GM18498 (cell line): ENCODE results near the gene FAM184B.
A peak's percentile ranks its signal among the peaks of the same experiment; 100 is the strongest.

Source experiments
- ATAC-seq: cut with Tn5 transposase; IDR thresholded peaks from one replicate; pipeline ENCODE4 v1.9.1; 2021; ENCODE audit warnings: mild to moderate bottlenecking, moderate library complexity; ENCODE audit not compliant: unreplicated experiment

The FAM184B gene

DNA sequence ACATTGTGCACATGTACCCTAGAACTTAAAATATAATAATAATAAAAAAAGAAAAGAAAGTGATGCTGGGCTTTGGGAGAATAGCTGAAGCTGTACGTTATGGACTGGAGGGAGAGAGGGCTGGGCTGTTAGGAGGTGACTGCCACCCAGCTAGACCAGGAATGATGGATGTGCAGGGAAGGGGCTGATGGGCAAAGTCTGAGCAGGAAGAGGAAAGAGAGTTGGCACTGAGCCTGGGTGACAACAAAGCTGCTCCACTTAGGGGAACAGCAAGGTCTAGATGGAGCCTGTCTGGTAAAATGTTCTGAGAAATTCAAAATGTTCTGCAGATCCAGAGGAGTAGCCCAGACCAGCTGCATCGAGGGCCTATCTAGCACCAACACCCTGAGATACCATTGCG lies 134.7 kb downstream of the FAM184B start:
- ATAC-seq = no peak

DNA sequence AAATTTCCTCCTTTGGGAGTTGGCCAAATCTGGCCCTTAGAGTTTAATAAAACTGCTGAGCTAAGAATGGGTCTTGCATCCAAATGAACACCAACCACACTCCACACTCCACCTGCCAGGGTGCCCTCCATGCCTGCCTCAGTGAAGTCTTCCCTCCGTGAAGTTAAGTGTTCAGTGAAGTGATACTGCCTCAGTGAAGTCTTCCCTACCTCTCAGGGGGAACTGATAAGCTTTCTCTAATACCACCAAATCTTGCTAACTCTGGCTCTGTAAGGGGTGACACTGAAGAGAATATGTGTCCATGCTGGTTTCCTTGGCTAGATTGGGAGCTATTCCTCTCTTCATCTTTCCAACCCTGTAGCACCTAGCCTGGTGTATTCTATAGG lies 139.0 kb downstream of the FAM184B start:
- ATAC-seq = no peak

DNA sequence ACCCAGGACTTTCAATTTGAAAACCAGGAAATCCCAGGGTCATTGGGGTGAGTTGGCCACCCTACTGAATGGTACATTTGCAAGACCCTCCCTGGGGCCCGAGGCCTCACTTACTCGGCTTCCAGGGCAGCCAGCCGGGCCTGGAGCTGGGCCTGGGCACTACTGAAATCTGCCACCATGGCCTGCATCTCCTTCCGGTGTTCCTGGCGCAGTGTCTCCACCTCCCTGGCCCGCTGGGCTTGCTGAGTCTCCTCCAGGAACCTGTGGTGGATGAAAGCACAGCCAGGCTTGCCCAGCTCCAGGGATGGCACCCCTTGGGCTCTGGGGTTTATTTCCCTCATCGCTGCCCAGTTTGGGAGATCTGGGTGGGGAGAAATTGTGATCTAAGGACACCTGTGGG lies 142.3 kb downstream of the FAM184B start:
- no peak for ATAC-seq

DNA sequence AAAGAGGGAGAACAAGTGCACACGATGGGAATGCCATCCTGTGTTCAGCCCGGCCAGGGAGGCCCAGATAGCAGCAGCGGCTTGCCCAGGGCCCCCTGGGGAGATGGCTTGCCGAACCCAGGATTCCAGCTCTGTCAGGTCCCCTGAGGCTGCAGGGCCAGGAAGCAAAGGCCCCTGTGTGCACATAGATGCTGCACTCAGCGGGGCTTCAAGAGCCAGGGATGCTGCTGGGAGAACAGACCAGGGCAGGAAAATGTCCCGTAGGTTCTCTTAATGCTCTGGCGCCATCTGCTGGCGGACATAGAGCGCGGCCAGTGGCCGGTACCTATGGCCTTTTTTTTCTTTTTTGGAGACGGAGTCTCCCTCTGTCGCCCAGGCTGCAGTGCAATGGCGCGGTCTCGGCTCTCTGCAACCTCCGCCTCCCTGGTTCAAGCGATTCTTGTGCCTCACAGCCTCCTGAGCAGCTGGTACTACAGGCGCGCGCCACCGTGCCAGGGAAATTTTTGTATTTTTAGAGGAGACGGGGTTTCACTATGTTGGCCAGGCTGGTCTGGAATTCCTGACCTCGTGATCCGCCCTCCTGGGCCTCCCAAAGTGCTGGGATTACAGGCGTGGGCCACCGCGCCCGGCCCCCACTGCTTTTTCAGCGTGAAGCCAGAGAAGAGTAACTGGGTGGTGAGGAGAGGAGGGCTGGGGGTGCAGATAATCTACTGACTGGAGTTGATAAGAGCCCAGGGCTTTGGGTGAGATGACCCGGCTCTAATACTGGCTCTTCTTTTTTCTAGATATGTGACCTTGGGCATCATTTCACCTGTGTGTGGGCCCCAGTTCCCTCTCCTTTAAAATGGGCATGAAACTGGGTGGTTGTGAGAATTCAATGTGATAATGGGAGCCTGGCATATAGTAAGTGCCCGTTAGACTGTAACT lies 144.5 kb downstream of the FAM184B start:
- peak; percentile 88 for ATAC-seq

DNA sequence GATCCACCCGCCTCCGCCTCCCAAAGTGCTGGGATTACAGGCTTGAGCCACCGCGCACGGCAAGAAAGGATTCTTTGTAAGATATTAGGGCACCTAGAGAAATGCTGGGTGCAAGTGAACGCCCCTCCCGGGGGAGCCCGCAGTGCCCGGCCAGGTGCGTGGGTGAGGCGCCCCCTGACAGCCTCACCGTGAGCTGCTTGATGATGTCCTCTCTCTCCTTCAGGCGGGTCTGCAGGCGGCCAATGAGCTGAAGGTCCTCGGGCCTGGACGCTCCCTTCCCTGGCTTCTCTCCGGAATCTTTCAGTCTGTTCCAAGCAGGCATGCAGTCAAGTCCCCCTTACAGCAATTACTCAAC lies 145.1 kb downstream of the FAM184B start:
- ATAC-seq = peak; percentile 12

DNA sequence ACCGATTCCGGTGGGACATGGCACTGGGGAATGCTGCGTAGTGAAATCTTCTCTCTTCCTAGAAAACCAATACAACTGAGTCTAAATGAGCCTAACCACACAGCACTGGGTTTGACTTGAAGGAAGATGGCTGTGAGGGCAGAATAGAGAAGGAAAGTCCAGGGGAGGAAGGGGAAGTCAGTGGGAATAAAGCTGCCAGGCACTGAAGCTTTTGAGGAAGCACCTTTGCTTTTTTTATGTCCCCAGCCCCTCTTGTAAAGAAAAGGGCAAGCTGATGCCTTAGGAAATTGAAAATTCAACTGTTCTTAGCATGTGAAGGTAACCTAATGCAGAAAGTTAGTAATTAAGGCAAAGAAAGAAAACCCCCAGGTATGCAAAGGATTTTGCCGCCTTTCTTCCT lies 146.4 kb downstream of the FAM184B start:
- ATAC-seq = no peak

DNA sequence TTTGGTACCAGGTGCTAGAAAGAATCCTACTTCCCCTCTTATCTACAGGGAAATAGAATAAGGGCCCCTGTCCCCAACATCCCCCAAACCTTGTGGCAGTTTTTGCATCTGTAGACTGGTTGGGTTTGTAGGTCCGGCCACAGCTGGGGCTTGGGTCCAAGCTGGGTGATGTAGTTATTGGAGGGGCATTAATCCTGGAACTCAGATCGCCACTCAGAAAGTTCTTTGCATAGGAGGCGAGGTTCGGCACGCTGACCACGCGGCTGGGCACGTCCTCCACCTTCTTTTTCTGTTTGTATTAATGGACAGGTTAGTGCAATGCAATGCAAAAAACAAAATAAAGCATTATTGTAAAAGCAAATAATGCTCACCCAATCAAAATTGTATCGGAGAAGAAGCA lies 147.8 kb downstream of the FAM184B start:
- no peak for ATAC-seq

DNA sequence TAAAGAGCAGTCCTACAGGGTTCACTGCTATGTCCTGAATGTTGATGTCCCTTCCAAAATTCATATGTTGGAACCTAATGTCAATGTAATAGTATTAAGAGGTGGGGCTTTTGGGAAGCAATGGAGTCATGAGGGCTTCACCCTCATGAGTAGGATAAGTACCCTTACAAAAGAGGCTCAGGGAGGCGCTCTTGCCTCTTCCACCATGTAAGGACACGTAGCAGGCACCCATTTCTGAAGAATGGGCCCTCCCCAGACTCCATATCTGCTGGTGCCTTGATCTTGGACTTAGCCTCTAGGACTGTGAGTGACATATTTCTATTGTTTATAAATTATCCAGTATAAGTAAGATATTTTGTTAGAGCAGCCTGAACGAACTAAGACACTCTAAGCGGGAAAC lies 151.2 kb downstream of the FAM184B start:
- no peak for ATAC-seq

DNA sequence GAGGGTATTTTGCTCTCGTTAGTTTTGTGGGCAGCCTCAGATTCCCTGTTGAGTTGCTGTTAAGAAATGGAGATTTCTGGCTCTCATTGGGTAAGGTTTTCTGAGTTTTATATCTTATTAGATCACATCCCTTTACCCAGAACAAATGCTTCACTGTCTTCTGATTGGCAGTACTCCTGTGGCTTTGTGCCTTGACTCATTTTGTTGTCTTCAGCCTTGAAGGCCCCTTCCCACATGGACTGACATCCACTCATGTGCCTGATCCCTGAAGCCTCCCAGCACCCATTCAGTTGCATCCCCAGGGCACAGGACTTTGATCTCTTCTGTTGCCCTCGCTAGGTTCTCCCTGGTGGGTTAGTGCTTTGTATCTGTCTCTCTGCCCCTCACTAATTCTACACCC lies 156.6 kb downstream of the FAM184B start:
- no peak for ATAC-seq

DNA sequence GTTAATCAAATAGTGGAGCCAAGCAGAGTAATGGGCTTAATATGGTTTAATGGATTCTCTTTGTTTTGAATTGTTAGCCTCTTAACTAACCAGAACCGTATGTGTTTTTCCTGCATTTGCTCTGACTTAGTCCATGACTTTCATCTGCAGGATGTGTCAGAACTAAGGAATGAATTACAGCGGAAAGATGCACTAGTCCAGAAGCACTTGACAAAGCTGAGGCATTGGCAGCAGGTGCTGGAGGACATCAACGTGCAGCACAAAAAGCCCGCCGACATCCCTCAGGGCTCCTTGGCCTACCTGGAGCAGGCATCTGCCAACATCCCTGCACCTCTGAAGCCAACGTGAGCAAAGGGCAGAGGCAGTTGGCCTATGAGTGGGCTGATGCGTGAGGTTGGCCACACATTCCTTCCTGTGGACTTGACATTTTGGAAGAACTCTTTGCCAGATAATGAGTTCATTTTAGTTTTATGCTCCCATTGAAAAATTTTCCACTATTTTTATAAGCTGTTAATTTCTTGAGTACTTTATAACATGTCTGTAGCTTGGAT lies 157.9 kb downstream of the FAM184B start:
- ATAC-seq = no peak

DNA sequence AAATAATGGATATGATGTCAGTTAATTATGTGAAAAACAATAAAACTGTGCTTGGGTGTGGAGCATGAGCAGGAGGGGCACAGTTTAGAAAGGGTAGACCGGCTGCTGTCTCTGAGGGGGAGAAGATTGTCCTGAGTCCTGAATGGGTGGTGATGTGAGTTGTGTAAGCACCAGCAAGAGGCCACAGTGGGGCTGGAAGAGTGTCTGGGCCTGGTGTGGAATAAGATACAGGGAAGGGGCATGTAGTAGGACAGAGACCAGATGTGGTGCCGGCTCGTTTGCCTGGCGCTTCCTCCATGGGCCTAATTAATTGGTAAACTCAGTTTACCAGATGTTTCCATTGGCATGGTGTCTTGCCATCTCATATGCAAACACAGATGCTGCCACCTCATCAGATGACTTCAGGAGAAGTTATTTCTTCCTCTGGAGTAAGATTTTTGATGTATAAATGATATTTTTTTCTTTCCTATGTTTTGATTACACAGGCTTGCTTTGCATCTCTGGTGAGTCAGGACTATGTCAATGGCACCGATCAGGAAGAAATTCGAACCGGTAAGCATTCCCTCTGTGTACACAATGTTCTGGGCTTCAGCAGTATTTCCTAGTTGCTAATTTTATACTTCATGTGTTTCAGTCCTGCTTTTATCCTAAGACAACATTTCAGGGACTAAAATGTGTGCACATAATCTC lies 161.9 kb downstream of the FAM184B start:
- ATAC-seq = no peak

DNA sequence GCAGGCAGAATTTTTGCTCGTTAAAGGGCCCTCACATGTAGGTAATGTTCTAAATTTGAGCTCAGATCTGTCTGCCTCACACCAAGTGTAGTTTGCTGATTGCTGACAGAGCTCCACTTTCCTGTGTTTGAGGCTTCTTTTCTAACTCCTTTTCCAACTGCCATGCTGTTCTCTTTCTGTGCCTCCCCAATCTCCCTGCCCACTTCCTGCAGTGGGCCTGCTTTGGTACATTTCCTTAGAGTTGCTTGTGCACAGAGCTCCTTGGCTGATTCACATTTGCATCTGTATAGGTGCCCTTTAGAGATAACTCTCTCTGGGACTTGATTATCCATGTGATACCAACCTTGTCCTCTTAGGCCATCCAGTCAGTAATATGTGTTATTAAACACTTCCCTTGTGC lies 162.5 kb downstream of the FAM184B start:
- ATAC-seq = no peak

DNA sequence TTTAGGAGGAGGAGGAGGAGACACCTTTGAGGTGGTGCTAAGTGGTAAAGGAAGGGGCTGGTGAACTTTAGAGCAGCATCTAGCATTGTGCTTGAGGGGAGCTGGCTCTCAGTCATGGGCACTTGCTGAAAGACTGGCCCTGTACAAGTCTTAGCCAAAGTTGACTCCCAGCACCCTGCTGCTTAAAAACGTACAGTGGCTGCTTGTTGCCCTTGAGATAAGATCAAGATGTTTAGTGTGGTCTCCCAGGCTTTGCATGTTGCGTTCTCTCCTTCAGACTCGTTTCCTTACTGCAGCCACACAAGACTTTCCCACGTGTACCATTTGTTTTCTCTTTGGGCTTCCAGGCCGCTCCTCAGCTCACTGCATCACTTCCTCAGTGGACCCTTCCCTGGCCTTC lies 165.1 kb downstream of the FAM184B start:
- ATAC-seq = no peak

DNA sequence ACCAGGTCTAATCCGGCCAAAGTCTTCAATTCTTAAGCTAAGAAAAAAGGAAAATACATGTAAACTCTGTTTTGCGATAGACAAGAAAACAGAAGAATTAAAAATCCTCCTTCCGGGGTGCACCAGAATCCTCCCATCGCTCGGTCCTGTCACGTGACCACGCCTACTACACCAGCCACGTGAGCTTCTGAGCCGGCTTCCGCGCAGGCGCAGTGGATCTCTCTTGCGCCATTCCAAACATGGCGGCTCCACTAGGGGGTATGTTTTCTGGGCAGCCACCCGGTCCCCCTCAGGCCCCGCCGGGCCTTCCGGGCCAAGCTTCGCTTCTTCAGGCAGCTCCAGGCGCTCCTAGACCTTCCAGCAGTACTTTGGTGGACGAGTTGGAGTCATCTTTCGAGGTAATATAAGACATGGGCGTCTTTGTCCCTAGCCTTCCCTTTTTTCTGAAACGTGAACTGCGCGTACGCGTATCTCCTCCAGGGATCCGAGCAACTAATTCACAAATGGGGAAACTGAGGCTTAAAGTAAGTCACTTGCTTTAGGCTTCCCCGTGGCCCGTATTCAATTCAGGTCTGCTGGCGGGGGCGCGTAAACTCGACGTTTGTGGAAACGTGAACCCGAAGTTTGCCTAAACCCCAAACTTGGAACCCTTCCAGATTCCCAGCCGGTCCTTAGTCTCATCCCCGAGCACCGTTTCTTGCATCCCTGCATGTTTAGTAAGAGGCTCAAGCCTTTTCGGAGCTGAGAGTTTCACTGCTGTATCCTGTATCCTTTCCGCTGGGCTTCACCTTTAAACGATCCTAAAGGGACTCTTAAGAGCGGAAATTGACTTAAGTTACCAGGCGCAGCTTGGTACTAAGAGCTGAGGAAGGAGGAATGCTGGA lies 166.8 kb downstream of the FAM184B start, which contains the start of gene MED28:
MED28 (plus strand) TSS at position 226 of the 884 bp plus-strand sequence; CDS start at position 240, 14 bp downstream.
- ATAC-seq = peak; percentile 92

DNA sequence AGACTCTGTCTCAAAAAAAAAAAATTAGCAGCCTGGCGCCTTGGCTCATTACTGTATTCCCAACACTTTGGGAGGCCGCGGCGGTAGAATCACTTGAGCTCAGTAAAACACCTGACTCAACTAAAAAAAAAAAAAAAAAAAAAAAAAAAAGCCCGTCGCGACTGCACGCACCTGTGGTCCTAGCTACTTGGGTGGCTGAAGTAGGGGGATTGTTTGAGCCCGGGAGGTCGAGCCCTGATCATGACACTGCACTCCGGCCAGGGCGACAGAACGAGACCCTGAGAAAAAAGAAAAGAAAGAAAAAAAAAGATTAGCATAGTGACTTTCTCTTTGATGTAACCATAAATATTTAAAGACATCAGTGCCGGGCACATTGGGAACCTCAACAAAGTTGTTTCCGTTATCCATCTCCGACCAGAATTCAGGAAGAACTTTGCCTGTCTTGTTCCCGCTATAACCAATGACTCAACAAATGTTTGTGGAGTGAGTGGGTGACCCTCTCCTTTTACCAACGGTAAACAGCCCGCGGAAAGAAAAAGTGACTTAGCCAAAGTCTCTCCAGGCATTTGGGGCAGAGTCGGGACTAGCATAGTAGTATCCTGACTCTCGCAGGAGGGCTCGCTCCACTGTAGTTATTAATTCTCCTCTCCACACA lies 167.5 kb downstream of the FAM184B start:
- ATAC-seq = peak; percentile 59

DNA sequence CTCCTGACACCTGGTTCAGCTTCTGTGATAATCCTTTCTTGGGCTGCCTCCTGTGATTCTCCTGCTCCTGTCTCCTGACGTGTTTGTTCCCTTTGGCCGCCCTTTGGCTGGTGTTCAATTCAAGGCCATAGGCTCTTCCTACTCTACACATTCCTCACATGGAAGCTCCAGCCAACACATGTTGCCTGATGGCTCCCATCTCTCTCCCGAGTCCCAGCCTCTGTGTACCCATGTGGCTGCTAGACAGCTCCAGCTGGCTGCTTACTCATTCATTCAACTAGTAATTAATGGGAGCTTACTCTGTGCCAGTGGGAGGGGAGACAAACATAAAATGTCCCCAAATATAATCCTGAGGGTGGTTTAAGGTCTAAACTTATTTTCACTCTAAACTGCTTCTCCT lies 176.2 kb downstream of the FAM184B start:
- ATAC-seq = no peak

DNA sequence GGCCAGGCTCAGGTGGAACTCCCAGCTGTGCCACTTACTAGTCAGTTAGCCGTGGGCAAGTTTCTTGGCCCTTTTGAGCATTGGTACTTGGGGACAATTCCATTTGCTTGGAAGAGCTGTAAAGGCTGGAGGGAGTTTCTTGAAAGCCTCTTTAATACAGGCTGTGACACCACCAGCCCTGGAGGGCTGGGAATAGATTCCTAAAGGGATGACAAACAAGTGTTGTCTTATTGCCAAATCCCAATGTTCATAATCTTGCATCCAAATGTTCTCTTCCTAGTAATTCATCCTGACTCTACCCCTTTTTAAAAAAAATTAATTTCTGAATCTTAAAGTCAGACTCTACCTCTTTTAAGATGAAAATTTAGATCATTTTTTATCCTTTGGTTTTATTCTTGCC lies 181.6 kb downstream of the FAM184B start:
- no peak for ATAC-seq

DNA sequence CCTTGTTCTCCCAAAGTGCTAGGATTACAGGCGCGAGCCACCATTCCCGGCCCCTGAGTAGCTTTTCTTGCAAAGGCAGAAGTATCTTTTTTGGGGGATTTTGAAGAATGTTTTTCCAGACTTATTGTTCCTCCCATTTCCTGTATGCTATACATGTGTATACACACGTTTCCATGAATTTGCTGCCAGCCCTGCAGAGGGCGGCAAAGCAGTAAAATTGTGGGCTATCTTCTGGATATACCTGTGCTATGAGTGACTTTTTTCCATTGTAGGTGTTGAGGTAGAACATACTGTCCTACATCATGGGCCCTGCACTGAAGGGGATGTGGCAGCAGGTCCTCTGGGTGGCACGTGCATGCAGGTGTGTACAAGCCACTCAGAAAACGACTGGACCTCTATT lies 183.9 kb downstream of the FAM184B start:
- no peak for ATAC-seq

DNA sequence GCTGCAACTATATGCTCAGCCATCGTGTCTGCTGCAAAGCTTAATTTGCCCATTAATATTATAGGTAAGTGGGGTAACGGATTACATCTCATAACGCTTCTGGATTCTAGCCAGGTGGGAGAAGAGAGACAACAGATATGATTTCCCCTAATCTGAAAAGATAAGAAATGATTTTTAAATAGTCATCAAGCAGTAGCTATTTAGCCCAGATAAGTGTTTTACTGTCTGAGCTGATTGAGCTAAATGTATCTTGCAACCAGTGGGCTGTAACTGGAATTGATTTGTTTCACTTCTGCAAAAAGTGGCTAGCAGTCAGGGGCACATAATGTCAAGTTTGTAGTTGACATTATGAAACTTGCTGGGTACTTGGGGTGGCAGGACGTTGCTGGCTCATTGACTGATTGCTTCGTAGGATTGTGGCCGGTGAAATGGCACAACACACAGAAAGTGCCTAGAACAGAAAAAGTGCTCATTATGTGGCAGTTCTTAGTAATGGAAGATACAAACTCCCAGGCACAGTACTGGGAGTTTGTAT lies 185.9 kb downstream of the FAM184B start:
- ATAC-seq = peak; percentile 96

DNA sequence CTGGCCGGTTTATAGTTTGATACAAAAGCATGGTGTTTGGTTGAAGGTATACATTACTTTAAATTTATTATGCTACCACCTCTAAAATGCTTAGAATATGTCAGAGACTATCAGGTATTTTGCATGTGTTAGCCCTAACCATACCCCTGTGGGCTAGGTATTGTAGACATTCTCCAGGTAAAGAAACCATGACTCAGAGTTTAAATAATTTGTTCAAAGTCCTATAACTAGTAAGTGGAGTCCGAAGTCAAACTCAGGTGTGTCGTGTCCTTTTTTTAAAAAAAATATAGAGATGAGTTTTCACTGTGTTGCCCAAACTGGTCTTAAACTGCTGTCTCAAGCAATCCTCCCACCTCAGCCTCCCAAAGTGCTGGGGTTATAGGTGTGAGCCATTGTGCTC lies 192.1 kb downstream of the FAM184B start:
- no peak for ATAC-seq
